H9 (cell line): ENCODE results near the gene LRFN3. TPM values are rescaled to one million over a fixed set of nuclear protein-coding genes. Genes with fewer than 3 reads are reported as not detected.

Experiments used
- DNase-seq: peaks from one replicate; pipeline ENCODE4 v3.0.0-alpha.2; 2017
- H2AFZ ChIP-seq: one replicate; pipeline ENCODE4 v1.6.1; 2013; ENCODE audit warnings: mild to moderate bottlenecking, low read length, control low read depth, moderate library complexity
- H2AK5ac ChIP-seq: 2 replicates; pipeline ENCODE4 v1.6.1; 2013; ENCODE audit warnings: low read length, control low read depth, mixed read lengths; ENCODE audit not compliant: insufficient read length
- H2BK120ac ChIP-seq: one replicate; pipeline ENCODE4 v1.6.1; 2013; ENCODE audit warnings: low read depth, mild to moderate bottlenecking, low read length, control low read depth, inconsistent platforms; ENCODE audit not compliant: poor library complexity, severe bottlenecking
- H2BK12ac ChIP-seq: 2 replicates; pipeline ENCODE4 v1.6.1; 2013; ENCODE audit warnings: low read length, control low read depth, mixed read lengths, low read depth; ENCODE audit not compliant: insufficient read length
- H2BK15ac ChIP-seq: 2 replicates; pipeline ENCODE4 v1.6.1; 2013; ENCODE audit warnings: low read depth, low read length, control low read depth
- H2BK20ac ChIP-seq: one replicate; pipeline ENCODE4 v1.6.1; 2013; ENCODE audit warnings: low read depth, mild to moderate bottlenecking, low read length, control low read depth, inconsistent platforms; ENCODE audit not compliant: poor library complexity, severe bottlenecking
- H2BK5ac ChIP-seq: 2 replicates; pipeline ENCODE4 v1.6.1; 2013; ENCODE audit warnings: low read length, control low read depth, mixed read lengths; ENCODE audit not compliant: insufficient read length
- H3K14ac ChIP-seq: 2 replicates; pipeline ENCODE4 v1.6.1; 2013; ENCODE audit warnings: low read length, control low read depth; ENCODE audit not compliant: insufficient read depth
- H3K18ac ChIP-seq: 2 replicates; pipeline ENCODE4 v1.6.1; 2013; ENCODE audit warnings: low read depth, mild to moderate bottlenecking, mixed read lengths, low read length, control low read depth; ENCODE audit not compliant: insufficient read length
- H3K23ac ChIP-seq: 2 replicates; pipeline ENCODE4 v1.6.1; 2013; ENCODE audit warnings: low read length, control low read depth, mixed read lengths, low read depth; ENCODE audit not compliant: insufficient read length
- H3K23me2 ChIP-seq: 2 replicates; pipeline ENCODE4 v1.6.1; 2013; ENCODE audit warnings: low read depth, mild to moderate bottlenecking, mixed read lengths, low read length, control low read depth; ENCODE audit not compliant: insufficient read length, poor library complexity, severe bottlenecking
- H3K27ac ChIP-seq: 2 replicates; pipeline ENCODE4 v1.5.1; 2013; ENCODE audit warnings: low read length, control low read depth, mixed read lengths, low read depth; ENCODE audit not compliant: insufficient read length
- H3K27me3 ChIP-seq: 2 replicates; pipeline ENCODE4 v1.6.1; 2013; ENCODE audit warnings: low read length, control low read depth, inconsistent platforms; ENCODE audit not compliant: insufficient read depth
- H3K4ac ChIP-seq: 2 replicates; pipeline ENCODE4 v1.6.1; 2013; ENCODE audit warnings: low read depth, mild to moderate bottlenecking, control low read depth, inconsistent platforms, low read length, moderate library complexity
- H3K4me1 ChIP-seq: 2 replicates; pipeline ENCODE4 v1.6.1; 2013; ENCODE audit warnings: low read length, control low read depth, inconsistent platforms; ENCODE audit not compliant: insufficient read depth
- H3K4me2 ChIP-seq: 2 replicates; pipeline ENCODE4 v1.6.1; 2013; ENCODE audit warnings: low read length, control low read depth, mixed read lengths; ENCODE audit not compliant: insufficient read length, insufficient read depth
- H3K56ac ChIP-seq: 2 replicates; pipeline ENCODE4 v1.6.1; 2013; ENCODE audit warnings: low read depth, mild to moderate bottlenecking, mixed read lengths, low read length, control low read depth; ENCODE audit not compliant: insufficient read length
- H3K79me1 ChIP-seq: 2 replicates; pipeline ENCODE4 v1.6.1; 2013; ENCODE audit warnings: low read depth, mild to moderate bottlenecking, moderate library complexity, low read length, control low read depth, inconsistent platforms; ENCODE audit not compliant: insufficient read depth, poor library complexity, severe bottlenecking
- H3K79me2 ChIP-seq: 2 replicates; pipeline ENCODE4 v1.6.1; 2013; ENCODE audit warnings: low read length, control low read depth, inconsistent platforms; ENCODE audit not compliant: insufficient read depth
- H3K9ac ChIP-seq: 2 replicates; pipeline ENCODE4 v1.6.1; 2013; ENCODE audit warnings: low read length, control low read depth, mixed read lengths; ENCODE audit not compliant: insufficient read length; ENCODE audit errors: extremely low read depth
- H3K9me3 ChIP-seq: one replicate; pipeline ENCODE4 v1.6.1; 2013; ENCODE audit warnings: low read depth, low read length, inconsistent platforms; ENCODE audit not compliant: control insufficient read depth
- H3T11ph ChIP-seq: one replicate; pipeline ENCODE4 v1.6.1; 2013; ENCODE audit warnings: mild to moderate bottlenecking, low read length, control low read depth, inconsistent platforms
- H4K20me1 ChIP-seq: one replicate; pipeline ENCODE4 v1.6.1; 2013; ENCODE audit not compliant: control insufficient read depth, insufficient read length, insufficient read depth
- H4K5ac ChIP-seq: 2 replicates; pipeline ENCODE4 v1.6.1; 2013; ENCODE audit warnings: low read depth, mild to moderate bottlenecking, mixed read lengths, low read length, control low read depth; ENCODE audit not compliant: insufficient read length
- H4K8ac ChIP-seq: replicated peaks from 2 replicates; pipeline ENCODE4 v1.6.1; 2013; ENCODE audit warnings: low read length, control low read depth, mixed read lengths, low read depth; ENCODE audit not compliant: insufficient read length
- H4K91ac ChIP-seq: 2 replicates; pipeline ENCODE4 v1.6.1; 2013; ENCODE audit warnings: low read depth, mild to moderate bottlenecking, moderate library complexity, mixed read lengths, low read length, control low read depth; ENCODE audit not compliant: insufficient read length
- H3K27ac Mint-ChIP-seq, 3 experiments: 2 replicates in 2 of 3; 3 replicates in 1 of 3; pipeline ENCODE4 v1.8.0; 2020 to 2021; ENCODE audit warnings: mixed read lengths in 3 of 3, mild to moderate bottlenecking in 1 of 3, moderate library complexity in 1 of 3
- H3K27me3 Mint-ChIP-seq: 2 replicates; pipeline ENCODE4 v1.8.0; 2021; ENCODE audit warnings: low read depth, mild to moderate bottlenecking, moderate library complexity, mixed read lengths
- H3K36me3 Mint-ChIP-seq, 3 experiments: 2 replicates in 2 of 3; 3 replicates in 1 of 3; pipeline ENCODE4 v1.8.0; 2020 to 2021; ENCODE audit warnings: low read depth in 3 of 3, mixed read lengths in 3 of 3; ENCODE audit not compliant: insufficient read depth in 1 of 3
- H3K4me1 Mint-ChIP-seq, 2 experiments: 2 replicates each; pipeline ENCODE4 v1.8.0; 2020; ENCODE audit warnings: mixed read lengths in 2 of 2
- H3K4me3 Mint-ChIP-seq, 2 experiments: 2 replicates in 1 of 2; 3 replicates in 1 of 2; pipeline ENCODE4 v1.8.0; 2020 to 2021; ENCODE audit warnings: mild to moderate bottlenecking in 2 of 2, mixed read lengths in 2 of 2, moderate library complexity in 1 of 2
- H3K9me3 Mint-ChIP-seq, 2 experiments: 2 replicates in 1 of 2; 3 replicates in 1 of 2; pipeline ENCODE4 v1.8.0; 2020; ENCODE audit warnings: mild to moderate bottlenecking in 2 of 2, mixed read lengths in 2 of 2, moderate library complexity in 1 of 2
- WGBS: extraction: QIAGEN DNeasy Blood & Tissue Kit; methylation state at CpG from one replicate; pipeline ENCODE4 v1.1.7; 2013; ENCODE audit warnings: missing lambda C conversion rate, low lambda C conversion rate, mixed read lengths; ENCODE audit not compliant: insufficient read length; ENCODE audit errors: extremely low coverage; 5-methylcytosine and 5-hydroxymethylcytosine counted together
- total RNA-seq: library from RNA; stranded (reverse); gene quantifications from 2 replicates; pipeline ENCODE4 v1.2.1, GENCODE V29; 2021
- TF ChIP-seq, protein P1 (sequence below): fragments of 200-600 bp; sonication (generic); conservative IDR thresholded peaks from 3 replicates; pipeline ENCODE4 v1.8.0; 2021; ENCODE audit warnings: antibody characterized with exemption, mild to moderate bottlenecking

Gene LRFN3
- total RNA-seq, 1 experiment from 2014 or later, result 20.5 TPM

DNA sequence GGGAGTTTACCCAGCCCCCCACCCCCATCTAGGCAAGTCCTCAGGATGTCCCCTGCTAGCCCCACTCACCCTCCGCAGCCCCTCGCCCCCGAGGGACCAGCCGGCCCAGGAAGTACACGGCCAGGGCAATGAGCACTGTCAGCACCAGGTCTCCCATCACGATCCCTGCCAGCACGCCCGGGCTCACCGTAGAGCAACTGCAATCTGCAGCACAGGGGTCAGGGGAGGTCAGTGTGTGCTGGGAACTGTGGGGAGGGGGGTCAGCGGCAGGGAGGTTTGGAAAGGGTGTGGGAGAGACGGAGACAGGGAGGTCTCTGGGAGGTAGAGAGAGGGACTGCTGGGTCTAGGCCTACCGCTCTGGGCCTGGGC, 28.8 kb upstream of the LRFN3 start:
- H3K79me1 ChIP-seq, result no peaks in the 10 kb centered on the region
- H3K4ac ChIP-seq, result no peak overlapping the region
- no peak overlapping the region for H3K27ac ChIP-seq
- TF ChIP-seq, protein P1, sequence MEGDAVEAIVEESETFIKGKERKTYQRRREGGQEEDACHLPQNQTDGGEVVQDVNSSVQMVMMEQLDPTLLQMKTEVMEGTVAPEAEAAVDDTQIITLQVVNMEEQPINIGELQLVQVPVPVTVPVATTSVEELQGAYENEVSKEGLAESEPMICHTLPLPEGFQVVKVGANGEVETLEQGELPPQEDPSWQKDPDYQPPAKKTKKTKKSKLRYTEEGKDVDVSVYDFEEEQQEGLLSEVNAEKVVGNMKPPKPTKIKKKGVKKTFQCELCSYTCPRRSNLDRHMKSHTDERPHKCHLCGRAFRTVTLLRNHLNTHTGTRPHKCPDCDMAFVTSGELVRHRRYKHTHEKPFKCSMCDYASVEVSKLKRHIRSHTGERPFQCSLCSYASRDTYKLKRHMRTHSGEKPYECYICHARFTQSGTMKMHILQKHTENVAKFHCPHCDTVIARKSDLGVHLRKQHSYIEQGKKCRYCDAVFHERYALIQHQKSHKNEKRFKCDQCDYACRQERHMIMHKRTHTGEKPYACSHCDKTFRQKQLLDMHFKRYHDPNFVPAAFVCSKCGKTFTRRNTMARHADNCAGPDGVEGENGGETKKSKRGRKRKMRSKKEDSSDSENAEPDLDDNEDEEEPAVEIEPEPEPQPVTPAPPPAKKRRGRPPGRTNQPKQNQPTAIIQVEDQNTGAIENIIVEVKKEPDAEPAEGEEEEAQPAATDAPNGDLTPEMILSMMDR, result no peak
- no peak overlapping the region for H4K5ac ChIP-seq
- H3K27ac Mint-ChIP-seq, result no peak overlapping the region; a peak in 2 of 7 replicates
- no peak overlapping the region for H3K9ac ChIP-seq
- H2BK15ac ChIP-seq, result no peak overlapping the region
- H3K4me2 ChIP-seq, result no peak overlapping the region
- no peak for DNase-seq
- H2BK20ac ChIP-seq, result no peak overlapping the region
- no peaks in the 10 kb centered on the region for H4K20me1 ChIP-seq
- H3K4me3 Mint-ChIP-seq, result no peak overlapping the region
- H4K8ac ChIP-seq, result no peak overlapping the region
- WGBS, result no CpG with 5 or more reads among the region's 12 CpGs
- no peak overlapping the region for H2BK120ac ChIP-seq
- peaks cover 14 to 35% of the 10 kb centered on the region in 2 experiments for H3K4me1 Mint-ChIP-seq
- no peak overlapping the region for H3T11ph ChIP-seq
- H2BK5ac ChIP-seq, result no peak overlapping the region
- no peaks in the 10 kb centered on the region for H3K79me2 ChIP-seq
- no peak overlapping the region for H3K56ac ChIP-seq
- H2AFZ ChIP-seq, result no peak overlapping the region
- H3K4me1 ChIP-seq, result peaks cover 2% of the 10 kb centered on the region; the same call in 1 of the 2 replicates
- no peaks in the 10 kb centered on the region for H3K9me3 ChIP-seq
- peaks cover 7% of the 10 kb centered on the region for H3K27me3 Mint-ChIP-seq
- H2AK5ac ChIP-seq, result no peak overlapping the region
- H3K27me3 ChIP-seq, result no peaks in the 10 kb centered on the region
- H3K18ac ChIP-seq, result no peak overlapping the region
- H3K9me3 Mint-ChIP-seq, result no peaks in the 10 kb centered on the region; a peak in 1 of 5 replicates
- H3K23ac ChIP-seq, result no peak overlapping the region
- no peak overlapping the region for H4K91ac ChIP-seq
- peaks cover 5% of the 10 kb centered on the region for H3K23me2 ChIP-seq
- H2BK12ac ChIP-seq, result no peak overlapping the region
- H3K36me3 Mint-ChIP-seq, result no peaks in the 10 kb centered on the region
- no peak overlapping the region for H3K14ac ChIP-seq
